GM12878 (cell line): Measurements from ENCODE around the gene DRICH1. TPM values are rescaled to one million over a fixed set of nuclear protein-coding genes. Genes with fewer than 3 reads are reported as not detected.

Source experiments
- ATAC-seq: fragments of 200-7000 bp; cut with Tn5 transposase; 3 replicates; pipeline ENCODE4 v1.9.1; 2020; ENCODE audit warnings: mild to moderate bottlenecking, moderate library complexity
- BruUV-seq: library from RNA; stranded (reverse); fragments of 400-500 nt; replicated peaks from 2 replicates; lab custom pipeline; 2021; lab: Mats Ljungman, UMichigan
- CTCF ChIA-PET: fragments of 300-600 bp; sonication (Branson Sonifier 250); formaldehyde crosslinking; extraction: SDS; loops from one replicate; lab custom pipeline; 2021; ENCODE audit warnings: inconsistent platforms; lab: Yijun Ruan, JAX
- POLR2A ChIA-PET: fragments of 350-600 bp; formaldehyde crosslinking; extraction: SDS; loops from one replicate; lab custom pipeline; 2021; ENCODE audit warnings: inconsistent platforms; lab: Charles Lee
- RAD21 ChIA-PET: fragments of 300-600 bp; sonication (Branson Sonifier 250); formaldehyde crosslinking; loops from one replicate; lab custom pipeline; 2023; ENCODE audit warnings: antibody characterized with exemption; ENCODE audit not compliant: unreplicated experiment; lab: Charles Lee
- SMC1A ChIA-PET: fragments of 300-600 bp; sonication (Branson Sonifier 250); formaldehyde crosslinking; loops from one replicate; lab custom pipeline; 2023; ENCODE audit not compliant: unreplicated experiment, uncharacterized antibody; lab: Charles Lee
- DNase-seq: peaks from one replicate; pipeline ENCODE4 v3.0.0-alpha.2; 2011; ENCODE audit warnings: low read depth, low spot score
- FAIRE-seq: peaks from 3 replicates; lab custom pipeline; 2011; peaks lifted over from hg19 to GRCh38; lab: Jason Lieb, UNC
- H2AFZ ChIP-seq: 2 replicates; pipeline ENCODE4 v1.6.0; 2011; ENCODE audit warnings: low read depth, low read length, control low read depth; ENCODE audit not compliant: control insufficient read depth
- H3K27ac ChIP-seq: 2 replicates; pipeline ENCODE4 v1.5.1; 2011; ENCODE audit warnings: control low read depth; ENCODE audit not compliant: control insufficient read depth, insufficient read depth
- H3K27me3 ChIP-seq, 2 experiments: replicated peaks in 1 of 2; 2 replicates each; pipeline versions ENCODE4 v1.6.0 to v1.6.1; 2011; ENCODE audit warnings: low read length in 1 of 2; ENCODE audit not compliant: control insufficient read depth in 2 of 2, insufficient read depth in 2 of 2
- H3K36me3 ChIP-seq, 2 experiments: 2 replicates each; pipeline ENCODE4 v1.5.1; 2011; ENCODE audit warnings: low read length in 1 of 2; ENCODE audit not compliant: control insufficient read depth in 2 of 2, insufficient read depth in 2 of 2
- H3K4me1 ChIP-seq: 2 replicates; pipeline ENCODE4 v1.6.1; 2011; ENCODE audit warnings: mild to moderate bottlenecking, low read length, moderate library complexity, mixed read lengths; ENCODE audit not compliant: control insufficient read depth, insufficient read depth
- H3K4me2 ChIP-seq: 2 replicates; pipeline ENCODE4 v1.6.0; 2011; ENCODE audit warnings: control low read depth; ENCODE audit not compliant: control insufficient read depth, insufficient read depth
- H3K4me3 ChIP-seq: fragments of 200-600 bp; sonication (generic); 2 replicates; pipeline ENCODE4 v1.5.1; 2016
- H3K79me2 ChIP-seq: 2 replicates; pipeline ENCODE4 v1.6.0; 2011; ENCODE audit warnings: low read length; ENCODE audit not compliant: control insufficient read depth, insufficient read depth
- H3K9ac ChIP-seq: 2 replicates; pipeline ENCODE4 v1.8.0; 2011; ENCODE audit warnings: low read length, control low read depth, mixed read lengths; ENCODE audit not compliant: control insufficient read depth, insufficient read depth
- H3K9me3 ChIP-seq: replicated peaks from 3 replicates; pipeline ENCODE4 v1.5.1; 2011; ENCODE audit warnings: mild to moderate bottlenecking, low read length; ENCODE audit not compliant: control insufficient read depth, insufficient read depth
- H4K20me1 ChIP-seq: 2 replicates; pipeline ENCODE4 v1.6.0; 2011; ENCODE audit not compliant: control insufficient read depth, insufficient read depth
- ATF7 ChIP-seq: fragments of 450-650 bp; IDR thresholded peaks from 2 replicates; pipeline ENCODE4 v1.6.1; 2016; ENCODE audit warnings: low read depth, mild to moderate bottlenecking
- BMI1 ChIP-seq: fragments of 450-650 bp; IDR thresholded peaks from 2 replicates; pipeline ENCODE4 v1.6.1; 2016; ENCODE audit warnings: mild to moderate bottlenecking, moderate library complexity, borderline replicate concordance
- CREB1 ChIP-seq: IDR thresholded peaks from 2 replicates; pipeline ENCODE4 v1.6.1; 2012; ENCODE audit warnings: low read depth, mild to moderate bottlenecking, inconsistent platforms
- E2F8 ChIP-seq: fragments of 450-650 bp; IDR thresholded peaks from 2 replicates; pipeline ENCODE4 v1.6.1; 2018; ENCODE audit warnings: mild to moderate bottlenecking, low read depth, moderate library complexity; ENCODE audit not compliant: partially characterized antibody
- ESRRA ChIP-seq: IDR thresholded peaks from 2 replicates; pipeline ENCODE4 v1.6.1; 2012; ENCODE audit warnings: mild to moderate bottlenecking, low read length, improper control_type of control experiment
- MEF2A ChIP-seq: IDR thresholded peaks from 2 replicates; pipeline ENCODE4 v1.6.1; 2011; ENCODE audit warnings: low read depth, mild to moderate bottlenecking, low read length, moderate library complexity; ENCODE audit not compliant: insufficient read depth
- NBN ChIP-seq: fragments of 450-650 bp; IDR thresholded peaks from 2 replicates; pipeline ENCODE4 v1.6.1; 2016
- NFYB ChIP-seq: IDR thresholded peaks from 2 replicates; pipeline ENCODE4 v1.6.1; 2011; ENCODE audit warnings: low read depth, mild to moderate bottlenecking, low read length, improper control_type of control experiment, moderate library complexity; ENCODE audit not compliant: insufficient read depth
- NR2C2 ChIP-seq: IDR thresholded peaks from 2 replicates; pipeline ENCODE4 v1.6.1; 2011; ENCODE audit warnings: borderline replicate concordance, low read depth; ENCODE audit not compliant: control insufficient read depth, insufficient read length
- NR2F1 ChIP-seq: fragments of 450-650 bp; conservative IDR thresholded peaks from 2 replicates; pipeline ENCODE4 v1.6.1; 2017; ENCODE audit warnings: mild to moderate bottlenecking
- SIN3A ChIP-seq: IDR thresholded peaks from 2 replicates; pipeline ENCODE4 v1.6.1; 2012; ENCODE audit warnings: low read depth, low read length, improper control_type of control experiment
- TCF12 ChIP-seq: IDR thresholded peaks from 2 replicates; pipeline ENCODE4 v1.6.1; 2011; ENCODE audit warnings: low read depth, mild to moderate bottlenecking, low read length
- USF1 ChIP-seq: IDR thresholded peaks from 2 replicates; pipeline ENCODE4 v1.6.1; 2011; ENCODE audit warnings: borderline replicate concordance, low read depth, mild to moderate bottlenecking, moderate library complexity, mixed read lengths, low read length; ENCODE audit not compliant: insufficient read depth; ENCODE audit errors: extremely low read length
- WGBS: methylation state at CpG from one replicate; pipeline ENCODE4 v1.1.6; 2016; ENCODE audit warnings: low lambda C conversion rate; ENCODE audit not compliant: insufficient replicate concordance, insufficient coverage; ENCODE audit errors: missing lambda C conversion rate; 5-methylcytosine and 5-hydroxymethylcytosine counted together
- in situ Hi-C: fragments of 300-500 bp; cut with MboI; formaldehyde crosslinking; loops from 9 replicates; pipeline ENCODE4 v1.14.3; 2018; ENCODE audit warnings: mixed read lengths
- intact Hi-C: fragments of 100-400 bp; cut with micrococcal nuclease; formaldehyde crosslinking; loops from one replicate; pipeline ENCODE4 v1.14.2; 2022; ENCODE audit not compliant: unreplicated experiment
- polyA plus RNA-seq, 11 experiments: library from polyadenylated mRNA; depleted of rRNA in 4 of 11; unstranded in 6 of 11; stranded (reverse) in 5 of 11; fragments of >200 nt; fragmentation: Nextera tagmentation in 4 of 11; fragmentation: Illumina TruSeq in 1 of 11; extraction: Ambion mirVana in 4 of 11; extraction: Trizol in 1 of 11; gene quantifications; 1 replicate in 1 of 11; 2 replicates in 10 of 11; pipeline versions ENCODE4 v1.2.1 to v1.2.3, GENCODE V29; 2011 to 2016; ENCODE audit warnings: inconsistent platforms in 2 of 11, missing spikeins in 2 of 11, low read depth in 1 of 11
- total RNA-seq, 4 experiments: library from RNA; depleted of rRNA in 3 of 4; stranded (reverse); fragments of >200 nt in 3 of 4; fragmentation: Illumina TruSeq in 1 of 4; extraction: Trizol in 1 of 4; gene quantifications; 2 replicates each; pipeline versions ENCODE4 v1.2.1 to v1.2.3, GENCODE V29; 2013 to 2021

DRICH1 gene
- total and polyA plus RNA-seq, 10 of the 15 experiments (the other 5 are each of a cell fraction or from before 2014, with no cell fraction given): not detected

GRCh38 chr22:23569291-23569690 lies 62.8 kb downstream of the DRICH1 start:
- ChIA-PET POLR2A (no interaction called here), SMC1A (no interaction called here), RAD21 (no interaction called here), CTCF (interaction anchor here (0.8 to 1.0 kb wide), 3 partner anchors 21 to 202 kb away, joined by 3 read pairs; no protein-coding TSS in a partner anchor)
- Histone ChIP-seq H3K9me3 (no peaks in the 10 kb centered on the region), H3K27ac (no peak overlapping the region), H4K20me1 (no peaks in the 10 kb centered on the region), H3K27me3 (peaks cover 5 to 11% of the 10 kb centered on the region in 2 experiments), H3K9ac (no peak overlapping the region), H3K36me3 (no peaks in the 10 kb centered on the region), H3K4me2 (no peak overlapping the region), H3K4me3 (no peak overlapping the region), H3K4me1 (no peaks in the 10 kb centered on the region), H2AFZ (no peak overlapping the region), H3K79me2 (no peaks in the 10 kb centered on the region)
- intact Hi-C loops: no loop called here
- 39% methylated on average over 8 of the region's 8 CpGs for WGBS
- ATAC-seq (no peak), DNase-seq (no peak), FAIRE-seq (no peak)
- no peak for TF ChIP-seq CREB1
- no peak for TF ChIP-seq NR2F1
- TF ChIP-seq USF1: no peak
- TF ChIP-seq NR2C2: no peak
- in situ Hi-C loops: no loop called here
- no TSS peak for BruUV-seq

GRCh38 chr22:23566705-23567475 lies 65.2 kb downstream of the DRICH1 start:
- no peaks in the 10 kb centered on the region for H3K9me3 ChIP-seq
- no peak overlapping the region for H3K27ac ChIP-seq
- no peak overlapping the region for H3K9ac ChIP-seq
- RAD21 ChIA-PET: no interaction called here
- ATAC-seq (no peak), DNase-seq (no peak), FAIRE-seq (no peak)
- no peak overlapping the region for H3K4me2 ChIP-seq
- CTCF ChIA-PET: interaction anchor here (0.7 kb wide), 1 partner anchor 446 kb away, joined by 3 read pairs; no protein-coding TSS in a partner anchor
- H3K4me1 ChIP-seq: no peaks in the 10 kb centered on the region
- POLR2A ChIA-PET: no interaction called here
- WGBS: 66% methylated on average over 31 of the region's 37 CpGs
- H4K20me1 ChIP-seq: no peaks in the 10 kb centered on the region
- in situ Hi-C loops: no loop called here
- no peak overlapping the region for H3K4me3 ChIP-seq
- SMC1A ChIA-PET: no interaction called here
- no peak overlapping the region for H2AFZ ChIP-seq
- intact Hi-C loops: no loop called here
- no peaks in the 10 kb centered on the region for H3K36me3 ChIP-seq
- no peaks in the 10 kb centered on the region for H3K79me2 ChIP-seq
- peaks cover 5 to 11% of the 10 kb centered on the region in 2 experiments for H3K27me3 ChIP-seq
- BruUV-seq: no TSS peak
- no peak for TF ChIP-seq BMI1
- no peak for TF ChIP-seq TCF12
- TF ChIP-seq MEF2A: no peak
- TF ChIP-seq SIN3A: no peak
- TF ChIP-seq NFYB: no peak
- no peak for TF ChIP-seq NR2F1
- no peak for TF ChIP-seq ESRRA
- no peak for TF ChIP-seq NBN
- TF ChIP-seq E2F8: no peak
- TF ChIP-seq ATF7: no peak
